Astrocyte (in vitro differentiated cells and primary cell): ENCODE results near the gene ERN1. TPM values are rescaled to one million over a fixed set of nuclear protein-coding genes. Genes with fewer than 3 reads are reported as not detected.
A peak's percentile ranks its signal among the peaks of the same experiment; 100 is the strongest.

Source experiments
- DNase-seq: peaks from one replicate; pipeline ENCODE4 v3.0.0-alpha.2; 2010; ENCODE audit warnings: low read depth
- FAIRE-seq: peaks from 2 replicates; lab custom pipeline; 2011; peaks lifted over from hg19 to GRCh38; lab: Jason Lieb, UNC
- H2AFZ ChIP-seq: 2 replicates; pipeline ENCODE4 v1.6.0; 2012; ENCODE audit warnings: low read depth, low read length, inconsistent platforms
- H3K27ac ChIP-seq: 2 replicates; pipeline ENCODE4 v1.5.1; 2011; ENCODE audit warnings: low read depth, low read length, inconsistent platforms
- H3K27me3 ChIP-seq: 2 replicates; pipeline ENCODE4 v1.6.0; 2011; ENCODE audit warnings: low read length, inconsistent platforms; ENCODE audit not compliant: insufficient read depth
- H3K36me3 ChIP-seq: 2 replicates; pipeline ENCODE4 v1.5.1; 2011; ENCODE audit warnings: low read length, inconsistent platforms; ENCODE audit not compliant: insufficient read depth
- H3K4me1 ChIP-seq: 2 replicates; pipeline ENCODE4 v1.5.1; 2011; ENCODE audit warnings: low read length, inconsistent platforms; ENCODE audit not compliant: insufficient read depth
- H3K4me2 ChIP-seq: 2 replicates; pipeline ENCODE4 v1.6.0; 2012; ENCODE audit warnings: low read length, inconsistent platforms
- H3K4me3 ChIP-seq: 2 replicates; pipeline ENCODE4 v1.5.1; 2011; ENCODE audit warnings: low read depth, mild to moderate bottlenecking, low read length, inconsistent platforms; ENCODE audit not compliant: insufficient read depth
- H3K79me2 ChIP-seq: 2 replicates; pipeline ENCODE4 v1.6.0; 2012; ENCODE audit warnings: mild to moderate bottlenecking, low read length, inconsistent platforms; ENCODE audit not compliant: insufficient read depth
- H3K9ac ChIP-seq: 2 replicates; pipeline ENCODE4 v1.6.0; 2012; ENCODE audit warnings: mild to moderate bottlenecking, low read length, inconsistent platforms
- H3K9me3 ChIP-seq: 2 replicates; pipeline ENCODE4 v1.5.1; 2012; ENCODE audit warnings: low read depth, mild to moderate bottlenecking, low read length, inconsistent platforms; ENCODE audit not compliant: insufficient read depth
- H4K20me1 ChIP-seq: 2 replicates; pipeline ENCODE4 v1.6.0; 2012; ENCODE audit warnings: low read length, inconsistent platforms; ENCODE audit not compliant: insufficient read depth
- H3K27ac Mint-ChIP-seq: one replicate; pipeline ENCODE4 v1.8.0; 2021; ENCODE audit warnings: mild to moderate bottlenecking, mixed read lengths; ENCODE audit not compliant: unreplicated experiment
- H3K27me3 Mint-ChIP-seq: one replicate; pipeline ENCODE4 v1.8.0; 2021; ENCODE audit warnings: low read depth, mixed read lengths; ENCODE audit not compliant: unreplicated experiment
- H3K36me3 Mint-ChIP-seq: one replicate; pipeline ENCODE4 v1.8.0; 2021; ENCODE audit warnings: low read depth, mixed read lengths; ENCODE audit not compliant: unreplicated experiment
- H3K4me1 Mint-ChIP-seq: one replicate; pipeline ENCODE4 v1.8.0; 2021; ENCODE audit warnings: low read depth, mixed read lengths; ENCODE audit not compliant: unreplicated experiment
- H3K4me3 Mint-ChIP-seq: one replicate; pipeline ENCODE4 v1.8.0; 2021; ENCODE audit warnings: mild to moderate bottlenecking, moderate library complexity, mixed read lengths; ENCODE audit not compliant: unreplicated experiment
- H3K9me3 Mint-ChIP-seq: one replicate; pipeline ENCODE4 v1.8.0; 2021; ENCODE audit warnings: mild to moderate bottlenecking, mixed read lengths; ENCODE audit not compliant: unreplicated experiment
- CTCF ChIP-seq: IDR thresholded peaks from 2 replicates; pipeline ENCODE4 v1.5.1; 2011; ENCODE audit warnings: low read depth, mild to moderate bottlenecking, inconsistent platforms, low read length, moderate library complexity; ENCODE audit not compliant: insufficient read depth
- EZH2 ChIP-seq: IDR thresholded peaks from 2 replicates; pipeline ENCODE4 v1.6.1; 2012; ENCODE audit warnings: mild to moderate bottlenecking, low read length, inconsistent platforms; ENCODE audit not compliant: insufficient read depth
- total RNA-seq: library from RNA; stranded (reverse); gene quantifications from 2 replicates; pipeline ENCODE4 v1.2.1, GENCODE V29; 2021

ERN1 gene
- total RNA-seq, 1 donor from 2014 or later: 11.7 TPM

- no peaks in the 10 kb centered on the region for H3K9me3 ChIP-seq
- DNase-seq (peak; percentile 38), FAIRE-seq (no peak)
- H3K9ac ChIP-seq: no peak overlapping the region
- H3K4me1 ChIP-seq: peaks cover 16% of the 10 kb centered on the region
- no peaks in the 10 kb centered on the region for H3K27me3 Mint-ChIP-seq
- H3K36me3 Mint-ChIP-seq: peaks cover 12% of the 10 kb centered on the region
- peaks cover 13% of the 10 kb centered on the region for H3K4me1 Mint-ChIP-seq
- TF ChIP-seq EZH2 (no peak), CTCF (no peak)
- H3K4me3 ChIP-seq: no peak overlapping the region
- peaks cover 11% of the 10 kb centered on the region for H3K79me2 ChIP-seq
- H3K27ac ChIP-seq: no peak overlapping the region
- H3K27ac Mint-ChIP-seq: no peak overlapping the region
- no peak overlapping the region for H3K4me3 Mint-ChIP-seq
- no peaks in the 10 kb centered on the region for H3K27me3 ChIP-seq
- no peak overlapping the region for H3K4me2 ChIP-seq
- no peak overlapping the region for H2AFZ ChIP-seq
- peaks cover 7% of the 10 kb centered on the region for H4K20me1 ChIP-seq
- no peaks in the 10 kb centered on the region for H3K9me3 Mint-ChIP-seq
- no peaks in the 10 kb centered on the region for H3K36me3 ChIP-seq
Measured at GRCh38 chr17:64148017-64148631, 18.2 kb upstream of the ERN1 start.

GRCh38 chr17:64147110-64148016 is 17.4 kb upstream of the ERN1 start:
- no peaks in the 10 kb centered on the region for H3K9me3 ChIP-seq
- H3K4me2 ChIP-seq: peak overlapping the region; percentile 96
- no peak overlapping the region for H2AFZ ChIP-seq
- peaks cover 11% of the 10 kb centered on the region for H3K79me2 ChIP-seq
- peak overlapping the region; percentile 91 for H3K9ac ChIP-seq
- no peaks in the 10 kb centered on the region for H3K27me3 Mint-ChIP-seq
- H3K4me1 Mint-ChIP-seq: peaks cover 13% of the 10 kb centered on the region
- H4K20me1 ChIP-seq: peaks cover 7% of the 10 kb centered on the region
- H3K36me3 ChIP-seq: no peaks in the 10 kb centered on the region
- H3K27ac ChIP-seq: peak overlapping the region; percentile 77
- FAIRE-seq (no peak), DNase-seq (peak; percentile 36)
- H3K9me3 Mint-ChIP-seq: no peaks in the 10 kb centered on the region
- no peak overlapping the region for H3K27ac Mint-ChIP-seq
- H3K4me3 Mint-ChIP-seq: no peak overlapping the region
- H3K27me3 ChIP-seq: no peaks in the 10 kb centered on the region
- peaks cover 8% of the 10 kb centered on the region for H3K36me3 Mint-ChIP-seq
- H3K4me1 ChIP-seq: peaks cover 16% of the 10 kb centered on the region
- TF ChIP-seq CTCF: no peak
- no peak for TF ChIP-seq EZH2
- H3K4me3 ChIP-seq: peak overlapping the region; percentile 86
